HepG2 (cell line): Measurements from ENCODE around the gene SMARCD1. TPM values are rescaled to one million over a fixed set of nuclear protein-coding genes. Genes with fewer than 3 reads are reported as not detected.
A peak's percentile ranks its signal among the peaks of the same experiment; 100 is the strongest.

Experiments
- ELF1 ChIP-seq: sonication (generic); formaldehyde crosslinking; IDR thresholded peaks from 2 replicates; pipeline ENCODE4 v1.4.0; 2020; ENCODE audit warnings: missing genetic modification reagents
- MATR3 ChIP-seq: sonication (generic); formaldehyde crosslinking; IDR thresholded peaks from 2 replicates; pipeline ENCODE4 v1.4.0; 2020; ENCODE audit warnings: missing genetic modification reagents
- MED1 ChIP-seq: sonication (generic); formaldehyde crosslinking; IDR thresholded peaks from 2 replicates; pipeline ENCODE4 v1.4.0; 2020; ENCODE audit warnings: missing genetic modification reagents
- SOX5 ChIP-seq: IDR thresholded peaks from 2 replicates; pipeline ENCODE4 v1.6.1; 2016; ENCODE audit warnings: borderline replicate concordance
- ZFYVE20 ChIP-seq: sonication (generic); formaldehyde crosslinking; IDR thresholded peaks from 2 replicates; pipeline ENCODE4 v1.8.0; 2023; ENCODE audit warnings: low read depth, mild to moderate bottlenecking, moderate library complexity, missing genetic modification reagents, borderline replicate concordance
- ZNF326 ChIP-seq: sonication (generic); formaldehyde crosslinking; IDR thresholded peaks from 2 replicates; pipeline ENCODE4 v1.4.0; 2020; ENCODE audit warnings: missing genetic modification reagents, borderline replicate concordance
- ZNF510 ChIP-seq: sonication (generic); formaldehyde crosslinking; IDR thresholded peaks from 2 replicates; pipeline ENCODE4 v1.4.0; 2020; ENCODE audit warnings: low read depth, mild to moderate bottlenecking, missing genetic modification reagents
- ZNF788 ChIP-seq: sonication (generic); formaldehyde crosslinking; IDR thresholded peaks from 2 replicates; pipeline ENCODE4 v1.5.0; 2020; ENCODE audit warnings: mild to moderate bottlenecking, missing genetic modification reagents, borderline replicate concordance
- ZSCAN20 ChIP-seq: sonication (generic); formaldehyde crosslinking; IDR thresholded peaks from 2 replicates; pipeline ENCODE4 v1.4.0; 2020; ENCODE audit warnings: missing genetic modification reagents, mild to moderate bottlenecking, borderline replicate concordance
- polyA plus RNA-seq, 8 experiments: library from polyadenylated mRNA; depleted of rRNA in 3 of 8; stranded (reverse) in 7 of 8; unstranded in 1 of 8; fragments of >200 nt; fragmentation: Illumina TruSeq in 4 of 8; extraction: Trizol in 4 of 8; gene quantifications; 2 replicates each; pipeline versions ENCODE4 v1.2.1 to v1.2.3, GENCODE V29; 2011 to 2016; ENCODE audit warnings: low read depth in 4 of 8, missing spikeins in 1 of 8, mixed read lengths in 1 of 8; ENCODE audit not compliant: insufficient read depth in 1 of 8
- total RNA-seq, 5 experiments: library from RNA; depleted of rRNA; stranded (reverse); fragments of >200 nt; fragmentation: Illumina TruSeq; extraction: Trizol; gene quantifications; 2 replicates each; pipeline ENCODE4 v1.2.3, GENCODE V29; 2016; ENCODE audit warnings: low read depth in 1 of 5
- TF ChIP-seq, protein P1 (sequence below): sonication (generic); formaldehyde crosslinking; IDR thresholded peaks from 2 replicates; pipeline ENCODE4 v1.5.0; 2020; ENCODE audit warnings: missing genetic modification reagents
- TF ChIP-seq, protein P2 (sequence below): IDR thresholded peaks from 2 replicates; pipeline ENCODE4 v1.6.1; 2016; ENCODE audit warnings: control low read depth
- TF ChIP-seq, protein P3 (sequence below): sonication (generic); formaldehyde crosslinking; IDR thresholded peaks from 2 replicates; pipeline ENCODE4 v1.5.1; 2020; ENCODE audit warnings: mild to moderate bottlenecking, missing genetic modification reagents, borderline replicate concordance
- TF ChIP-seq, protein P4 (sequence below): sonication (generic); formaldehyde crosslinking; IDR thresholded peaks from 2 replicates; pipeline ENCODE4 v1.5.1; 2020; ENCODE audit warnings: mild to moderate bottlenecking, moderate library complexity, missing genetic modification reagents
- TF ChIP-seq, protein P5 (sequence below): sonication (generic); formaldehyde crosslinking; IDR thresholded peaks from 2 replicates; pipeline ENCODE4 v1.5.0; 2020; ENCODE audit warnings: mild to moderate bottlenecking, missing genetic modification reagents, borderline replicate concordance

The SMARCD1 gene
- total and polyA plus RNA-seq, 2 of the 13 experiments (the other 11 are each of a cell fraction or from before 2014, with no cell fraction given): 51.7 to 54.6 TPM

DNA sequence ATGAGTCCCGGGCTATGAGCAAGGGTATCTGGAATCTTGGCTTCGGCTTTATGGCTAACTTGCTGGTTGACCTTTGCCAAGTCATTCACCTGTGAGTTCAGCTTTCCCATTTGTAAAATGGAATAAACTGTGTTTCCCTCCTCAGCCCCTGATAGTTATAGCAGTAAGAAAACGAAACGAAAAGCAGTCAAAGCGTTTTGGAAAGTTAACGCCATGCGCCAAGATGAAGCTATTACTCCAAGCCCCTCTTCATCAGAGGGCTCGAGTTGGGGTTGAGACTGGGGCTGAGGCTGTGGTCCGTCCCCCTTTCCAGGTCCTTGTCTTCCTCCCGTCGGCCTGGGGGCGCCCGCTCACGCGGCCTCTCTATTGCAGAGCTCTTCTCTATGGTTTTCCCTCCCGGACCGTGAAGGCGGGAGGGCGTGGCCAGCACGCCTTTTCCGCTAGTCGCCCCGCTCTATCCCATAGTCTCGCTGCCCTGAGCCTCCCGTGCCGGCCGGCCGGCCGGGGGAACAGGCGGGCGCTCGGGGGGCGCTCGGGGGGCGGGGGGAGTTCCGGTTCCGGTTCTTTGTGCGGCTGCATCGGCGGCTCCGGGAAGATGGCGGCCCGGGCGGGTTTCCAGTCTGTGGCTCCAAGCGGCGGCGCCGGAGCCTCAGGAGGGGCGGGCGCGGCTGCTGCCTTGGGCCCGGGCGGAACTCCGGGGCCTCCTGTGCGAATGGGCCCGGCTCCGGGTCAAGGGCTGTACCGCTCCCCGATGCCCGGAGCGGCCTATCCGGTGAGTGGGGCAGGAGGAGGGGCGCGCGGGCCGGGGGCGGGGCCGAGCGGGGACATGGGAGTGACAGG, at the start of gene SMARCD1 (continued):
- TF ChIP-seq, protein P1, sequence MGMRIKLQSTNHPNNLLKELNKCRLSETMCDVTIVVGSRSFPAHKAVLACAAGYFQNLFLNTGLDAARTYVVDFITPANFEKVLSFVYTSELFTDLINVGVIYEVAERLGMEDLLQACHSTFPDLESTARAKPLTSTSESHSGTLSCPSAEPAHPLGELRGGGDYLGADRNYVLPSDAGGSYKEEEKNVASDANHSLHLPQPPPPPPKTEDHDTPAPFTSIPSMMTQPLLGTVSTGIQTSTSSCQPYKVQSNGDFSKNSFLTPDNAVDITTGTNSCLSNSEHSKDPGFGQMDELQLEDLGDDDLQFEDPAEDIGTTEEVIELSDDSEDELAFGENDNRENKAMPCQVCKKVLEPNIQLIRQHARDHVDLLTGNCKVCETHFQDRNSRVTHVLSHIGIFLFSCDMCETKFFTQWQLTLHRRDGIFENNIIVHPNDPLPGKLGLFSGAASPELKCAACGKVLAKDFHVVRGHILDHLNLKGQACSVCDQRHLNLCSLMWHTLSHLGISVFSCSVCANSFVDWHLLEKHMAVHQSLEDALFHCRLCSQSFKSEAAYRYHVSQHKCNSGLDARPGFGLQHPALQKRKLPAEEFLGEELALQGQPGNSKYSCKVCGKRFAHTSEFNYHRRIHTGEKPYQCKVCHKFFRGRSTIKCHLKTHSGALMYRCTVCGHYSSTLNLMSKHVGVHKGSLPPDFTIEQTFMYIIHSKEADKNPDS (CRISPR knock-in tag): no peak
- no peak for TF ChIP-seq ZFYVE20 (CRISPR knock-in tag)
- TF ChIP-seq, protein P2, sequence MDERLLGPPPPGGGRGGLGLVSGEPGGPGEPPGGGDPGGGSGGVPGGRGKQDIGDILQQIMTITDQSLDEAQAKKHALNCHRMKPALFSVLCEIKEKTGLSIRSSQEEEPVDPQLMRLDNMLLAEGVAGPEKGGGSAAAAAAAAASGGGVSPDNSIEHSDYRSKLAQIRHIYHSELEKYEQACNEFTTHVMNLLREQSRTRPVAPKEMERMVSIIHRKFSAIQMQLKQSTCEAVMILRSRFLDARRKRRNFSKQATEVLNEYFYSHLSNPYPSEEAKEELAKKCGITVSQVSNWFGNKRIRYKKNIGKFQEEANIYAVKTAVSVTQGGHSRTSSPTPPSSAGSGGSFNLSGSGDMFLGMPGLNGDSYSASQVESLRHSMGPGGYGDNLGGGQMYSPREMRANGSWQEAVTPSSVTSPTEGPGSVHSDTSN (CRISPR knock-in tag): no peak
- no peak for TF ChIP-seq ZNF510 (CRISPR knock-in tag)
- TF ChIP-seq ZSCAN20 (CRISPR knock-in tag): no peak
- no peak for TF ChIP-seq SOX5 (CRISPR knock-in tag)
- TF ChIP-seq, protein P3, sequence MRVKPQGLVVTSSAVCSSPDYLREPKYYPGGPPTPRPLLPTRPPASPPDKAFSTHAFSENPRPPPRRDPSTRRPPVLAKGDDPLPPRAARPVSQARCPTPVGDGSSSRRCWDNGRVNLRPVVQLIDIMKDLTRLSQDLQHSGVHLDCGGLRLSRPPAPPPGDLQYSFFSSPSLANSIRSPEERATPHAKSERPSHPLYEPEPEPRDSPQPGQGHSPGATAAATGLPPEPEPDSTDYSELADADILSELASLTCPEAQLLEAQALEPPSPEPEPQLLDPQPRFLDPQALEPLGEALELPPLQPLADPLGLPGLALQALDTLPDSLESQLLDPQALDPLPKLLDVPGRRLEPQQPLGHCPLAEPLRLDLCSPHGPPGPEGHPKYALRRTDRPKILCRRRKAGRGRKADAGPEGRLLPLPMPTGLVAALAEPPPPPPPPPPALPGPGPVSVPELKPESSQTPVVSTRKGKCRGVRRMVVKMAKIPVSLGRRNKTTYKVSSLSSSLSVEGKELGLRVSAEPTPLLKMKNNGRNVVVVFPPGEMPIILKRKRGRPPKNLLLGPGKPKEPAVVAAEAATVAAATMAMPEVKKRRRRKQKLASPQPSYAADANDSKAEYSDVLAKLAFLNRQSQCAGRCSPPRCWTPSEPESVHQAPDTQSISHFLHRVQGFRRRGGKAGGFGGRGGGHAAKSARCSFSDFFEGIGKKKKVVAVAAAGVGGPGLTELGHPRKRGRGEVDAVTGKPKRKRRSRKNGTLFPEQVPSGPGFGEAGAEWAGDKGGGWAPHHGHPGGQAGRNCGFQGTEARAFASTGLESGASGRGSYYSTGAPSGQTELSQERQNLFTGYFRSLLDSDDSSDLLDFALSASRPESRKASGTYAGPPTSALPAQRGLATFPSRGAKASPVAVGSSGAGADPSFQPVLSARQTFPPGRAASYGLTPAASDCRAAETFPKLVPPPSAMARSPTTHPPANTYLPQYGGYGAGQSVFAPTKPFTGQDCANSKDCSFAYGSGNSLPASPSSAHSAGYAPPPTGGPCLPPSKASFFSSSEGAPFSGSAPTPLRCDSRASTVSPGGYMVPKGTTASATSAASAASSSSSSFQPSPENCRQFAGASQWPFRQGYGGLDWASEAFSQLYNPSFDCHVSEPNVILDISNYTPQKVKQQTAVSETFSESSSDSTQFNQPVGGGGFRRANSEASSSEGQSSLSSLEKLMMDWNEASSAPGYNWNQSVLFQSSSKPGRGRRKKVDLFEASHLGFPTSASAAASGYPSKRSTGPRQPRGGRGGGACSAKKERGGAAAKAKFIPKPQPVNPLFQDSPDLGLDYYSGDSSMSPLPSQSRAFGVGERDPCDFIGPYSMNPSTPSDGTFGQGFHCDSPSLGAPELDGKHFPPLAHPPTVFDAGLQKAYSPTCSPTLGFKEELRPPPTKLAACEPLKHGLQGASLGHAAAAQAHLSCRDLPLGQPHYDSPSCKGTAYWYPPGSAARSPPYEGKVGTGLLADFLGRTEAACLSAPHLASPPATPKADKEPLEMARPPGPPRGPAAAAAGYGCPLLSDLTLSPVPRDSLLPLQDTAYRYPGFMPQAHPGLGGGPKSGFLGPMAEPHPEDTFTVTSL (CRISPR knock-in tag): 0 out of 2 replicates have a peak, but pooled peaks have one; percentile 24
- TF ChIP-seq, protein P4, sequence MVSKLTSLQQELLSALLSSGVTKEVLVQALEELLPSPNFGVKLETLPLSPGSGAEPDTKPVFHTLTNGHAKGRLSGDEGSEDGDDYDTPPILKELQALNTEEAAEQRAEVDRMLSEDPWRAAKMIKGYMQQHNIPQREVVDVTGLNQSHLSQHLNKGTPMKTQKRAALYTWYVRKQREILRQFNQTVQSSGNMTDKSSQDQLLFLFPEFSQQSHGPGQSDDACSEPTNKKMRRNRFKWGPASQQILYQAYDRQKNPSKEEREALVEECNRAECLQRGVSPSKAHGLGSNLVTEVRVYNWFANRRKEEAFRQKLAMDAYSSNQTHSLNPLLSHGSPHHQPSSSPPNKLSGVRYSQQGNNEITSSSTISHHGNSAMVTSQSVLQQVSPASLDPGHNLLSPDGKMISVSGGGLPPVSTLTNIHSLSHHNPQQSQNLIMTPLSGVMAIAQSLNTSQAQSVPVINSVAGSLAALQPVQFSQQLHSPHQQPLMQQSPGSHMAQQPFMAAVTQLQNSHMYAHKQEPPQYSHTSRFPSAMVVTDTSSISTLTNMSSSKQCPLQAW (CRISPR knock-in tag): peak; percentile 86
- TF ChIP-seq ZNF788 (CRISPR knock-in tag): peak; percentile 31; the same call in 1 of the 2 replicates
- TF ChIP-seq, protein P5, sequence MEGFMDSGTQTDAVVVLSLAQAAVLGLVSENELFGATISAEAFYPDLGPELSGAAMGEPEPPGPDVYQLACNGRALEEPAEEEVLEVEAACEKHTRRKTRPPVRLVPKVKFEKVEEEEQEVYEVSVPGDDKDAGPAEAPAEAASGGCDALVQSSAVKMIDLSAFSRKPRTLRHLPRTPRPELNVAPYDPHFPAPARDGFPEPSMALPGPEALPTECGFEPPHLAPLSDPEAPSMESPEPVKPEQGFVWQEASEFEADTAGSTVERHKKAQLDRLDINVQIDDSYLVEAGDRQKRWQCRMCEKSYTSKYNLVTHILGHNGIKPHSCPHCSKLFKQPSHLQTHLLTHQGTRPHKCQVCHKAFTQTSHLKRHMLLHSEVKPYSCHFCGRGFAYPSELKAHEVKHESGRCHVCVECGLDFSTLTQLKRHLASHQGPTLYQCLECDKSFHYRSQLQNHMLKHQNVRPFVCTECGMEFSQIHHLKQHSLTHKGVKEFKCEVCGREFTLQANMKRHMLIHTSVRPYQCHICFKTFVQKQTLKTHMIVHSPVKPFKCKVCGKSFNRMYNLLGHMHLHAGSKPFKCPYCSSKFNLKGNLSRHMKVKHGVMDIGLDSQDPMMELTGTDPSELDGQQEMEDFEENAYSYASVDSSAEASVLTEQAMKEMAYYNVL: 0 out of 2 replicates have a peak, but pooled peaks have one; percentile 48
- TF ChIP-seq ELF1: peak; percentile 81
- peak; percentile 45; the same call in 1 of the 2 replicates for TF ChIP-seq MED1
- no peak for TF ChIP-seq ZNF326 (CRISPR knock-in tag)
- no peak for TF ChIP-seq MATR3 (CRISPR knock-in tag)
